ENCODE data around the gene HPCA.

DNA sequence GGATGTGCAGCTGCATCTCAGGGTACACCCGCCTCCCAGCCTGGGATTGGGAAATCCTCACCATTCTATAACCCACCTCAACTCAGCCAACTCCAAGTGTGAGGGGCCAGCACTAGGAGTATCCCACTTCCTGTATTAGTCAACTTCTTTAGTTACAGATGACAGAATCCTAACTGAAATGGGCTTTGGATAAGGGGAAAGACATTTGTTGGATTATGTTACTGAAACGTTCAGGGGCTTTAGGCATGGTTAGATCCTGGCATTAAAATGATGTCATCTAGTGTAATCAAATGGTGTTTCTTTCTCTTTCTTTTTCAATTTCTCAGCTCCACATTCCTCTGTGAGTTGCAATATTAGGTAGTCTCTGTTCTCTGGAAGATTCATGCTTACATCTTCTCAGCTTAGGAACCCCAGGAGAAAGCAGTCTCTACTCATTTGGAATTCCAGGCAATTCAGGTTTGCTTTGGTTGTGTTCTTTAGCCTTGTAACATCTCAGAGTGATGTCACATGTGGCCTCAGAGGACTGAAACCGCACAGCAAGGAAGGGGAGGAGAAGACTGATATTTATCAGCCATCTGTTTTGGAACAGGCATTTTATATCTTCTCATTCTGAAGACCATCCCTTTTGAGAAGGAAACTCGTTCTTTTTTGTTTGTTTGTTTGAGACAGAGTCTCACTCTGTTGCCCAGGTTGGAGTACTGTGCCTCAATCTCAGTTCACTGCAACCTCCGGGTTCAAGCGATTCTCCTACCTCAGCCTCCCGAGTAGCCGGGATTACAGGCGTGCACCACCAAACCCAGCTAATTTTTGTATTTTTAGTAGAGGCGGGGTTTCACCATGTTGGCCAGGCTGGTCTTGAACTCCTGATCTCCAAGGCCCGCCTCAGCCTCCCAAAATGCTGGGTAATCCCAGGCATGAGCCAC is 33.8 kb downstream of the HPCA start:
- TF ChIP-seq, protein P1, sequence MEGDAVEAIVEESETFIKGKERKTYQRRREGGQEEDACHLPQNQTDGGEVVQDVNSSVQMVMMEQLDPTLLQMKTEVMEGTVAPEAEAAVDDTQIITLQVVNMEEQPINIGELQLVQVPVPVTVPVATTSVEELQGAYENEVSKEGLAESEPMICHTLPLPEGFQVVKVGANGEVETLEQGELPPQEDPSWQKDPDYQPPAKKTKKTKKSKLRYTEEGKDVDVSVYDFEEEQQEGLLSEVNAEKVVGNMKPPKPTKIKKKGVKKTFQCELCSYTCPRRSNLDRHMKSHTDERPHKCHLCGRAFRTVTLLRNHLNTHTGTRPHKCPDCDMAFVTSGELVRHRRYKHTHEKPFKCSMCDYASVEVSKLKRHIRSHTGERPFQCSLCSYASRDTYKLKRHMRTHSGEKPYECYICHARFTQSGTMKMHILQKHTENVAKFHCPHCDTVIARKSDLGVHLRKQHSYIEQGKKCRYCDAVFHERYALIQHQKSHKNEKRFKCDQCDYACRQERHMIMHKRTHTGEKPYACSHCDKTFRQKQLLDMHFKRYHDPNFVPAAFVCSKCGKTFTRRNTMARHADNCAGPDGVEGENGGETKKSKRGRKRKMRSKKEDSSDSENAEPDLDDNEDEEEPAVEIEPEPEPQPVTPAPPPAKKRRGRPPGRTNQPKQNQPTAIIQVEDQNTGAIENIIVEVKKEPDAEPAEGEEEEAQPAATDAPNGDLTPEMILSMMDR (IDR thresholded peaks at IDR 0.05), result no peak
- TF ChIP-seq POLR2A (IDR thresholded peaks at IDR 0.05) (no peak), EP300 (IDR thresholded peaks at IDR 0.05) (no peak)
